Endometrial microvascular endothelial cells (primary cell): ENCODE data around the gene MRPL3. TPM values are rescaled to one million over a fixed set of nuclear protein-coding genes. Genes with fewer than 3 reads are reported as not detected.

Experiments
- in situ Hi-C: cut with HindIII; loops from 2 replicates; pipeline ENCODE4 v1.10.0; 2017; ENCODE audit warnings: low sequenced_read_pairs, low pct_unique_long_range_greater_than_20kb; ENCODE audit errors: inconsistent ontology term
- total RNA-seq: library from RNA; depleted of rRNA; stranded (reverse); fragments of >200 nt; gene quantifications from one replicate; pipeline ENCODE4 v1.2.3, GENCODE V29; 2015; ENCODE audit errors: inconsistent ontology term

Gene MRPL3
- total RNA-seq: 130 TPM

GRCh38 chr3:131502530-131503319, at the start of gene MRPL3:
Gene MRPL3, minus strand, starts transcription at chr3:131502971. Its CDS starts 150 bp downstream, at chr3:131502821.
- in situ Hi-C loops: no loop called here

GRCh38 chr3:131551761-131552160, 49.0 kb upstream of the MRPL3 start:
- in situ Hi-C loops: no loop called here

DNA sequence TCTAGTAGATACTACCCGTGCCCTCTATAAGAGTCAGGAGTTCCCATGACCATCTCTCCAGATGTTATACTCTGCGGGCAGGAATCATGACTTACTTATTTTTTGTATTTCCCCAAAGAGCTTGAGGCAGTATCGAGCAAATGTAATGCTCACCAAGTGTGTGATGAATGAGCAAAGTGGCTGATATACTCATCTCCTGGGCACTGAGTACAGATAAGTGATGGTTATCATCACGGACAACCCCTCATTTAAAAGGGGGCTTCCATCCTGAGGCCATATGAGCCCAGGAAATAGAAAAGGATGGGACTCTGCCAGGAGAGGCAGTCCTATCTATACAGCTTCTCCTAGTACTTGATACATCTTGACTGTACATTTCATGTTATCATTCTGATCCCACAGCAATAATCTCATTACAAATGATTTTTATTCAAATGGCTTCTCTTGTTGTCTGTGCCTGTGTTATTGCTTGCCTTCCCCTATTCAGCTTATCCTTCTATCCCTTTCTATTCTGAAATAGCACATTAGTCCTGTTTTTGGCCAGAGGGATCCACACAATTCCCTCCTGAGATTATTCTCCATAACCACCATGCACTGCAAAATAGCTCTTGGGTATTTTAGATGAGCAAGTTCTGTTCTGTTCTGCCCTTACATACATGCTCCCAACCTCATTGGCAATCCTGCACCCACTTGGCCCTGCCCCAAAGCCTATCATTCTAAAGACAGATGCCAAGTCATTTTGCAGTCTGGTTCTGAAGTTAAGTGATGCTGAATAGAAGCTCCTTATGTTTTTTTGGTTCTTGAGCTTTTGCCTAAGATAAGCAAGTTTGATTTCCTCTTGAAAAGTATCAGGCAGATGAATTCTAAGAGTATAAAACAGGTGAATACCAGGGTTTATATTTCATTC, 48.0 kb upstream of the MRPL3 start:
- in situ Hi-C loops: no loop called here

- in situ Hi-C loops: no loop called here
Measured at GRCh38 chr3:131549340-131549739, 46.6 kb upstream of the MRPL3 start.

GRCh38 chr3:131547585-131547984, 44.8 kb upstream of the MRPL3 start:
- in situ Hi-C loops: no loop called here

- in situ Hi-C loops: no loop called here
Measured at GRCh38 chr3:131546441-131546840, 43.7 kb upstream of the MRPL3 start.

DNA sequence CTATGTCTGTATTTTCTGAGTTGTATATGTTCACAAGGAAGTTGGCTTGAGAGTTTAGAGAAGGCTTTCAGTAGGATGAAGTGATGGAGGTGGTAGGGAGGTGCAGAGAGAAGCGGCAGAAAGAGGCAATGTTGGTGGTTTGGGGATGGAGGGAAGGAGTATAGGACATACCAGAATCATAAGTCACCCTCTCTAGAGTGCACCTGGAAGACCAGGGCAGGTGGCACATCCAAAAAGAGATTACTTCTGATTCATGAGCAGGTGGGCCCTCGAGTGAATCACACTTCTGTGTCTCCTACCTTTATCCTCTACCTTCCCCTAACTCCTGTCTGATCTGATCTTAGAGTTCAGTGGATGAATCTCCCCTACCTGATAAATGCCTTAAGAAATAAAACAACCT, 41.8 kb upstream of the MRPL3 start:
- in situ Hi-C loops: no loop called here

DNA sequence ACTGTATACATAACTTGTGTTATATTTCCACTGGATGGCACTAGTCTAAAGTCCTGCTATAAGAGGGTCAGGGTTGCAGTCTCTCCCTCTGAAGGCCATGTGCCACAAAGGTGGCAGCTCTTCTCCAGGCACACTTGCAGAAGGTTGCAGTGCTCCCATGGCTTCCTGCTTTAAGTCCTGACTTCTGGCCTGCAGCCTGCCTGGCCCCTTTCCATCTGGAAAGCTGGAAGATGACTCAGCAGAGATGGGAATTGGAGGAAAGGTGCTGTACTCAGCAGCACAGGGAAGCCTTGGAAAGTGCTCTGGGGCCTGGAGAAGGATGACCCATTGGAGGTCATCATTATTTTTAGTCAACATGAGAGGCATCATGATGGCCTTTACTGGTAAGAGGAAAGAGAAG, 40.9 kb upstream of the MRPL3 start:
- in situ Hi-C loops: no loop called here

GRCh38 chr3:131541288-131541687, 38.5 kb upstream of the MRPL3 start:
- in situ Hi-C loops: no loop called here

DNA sequence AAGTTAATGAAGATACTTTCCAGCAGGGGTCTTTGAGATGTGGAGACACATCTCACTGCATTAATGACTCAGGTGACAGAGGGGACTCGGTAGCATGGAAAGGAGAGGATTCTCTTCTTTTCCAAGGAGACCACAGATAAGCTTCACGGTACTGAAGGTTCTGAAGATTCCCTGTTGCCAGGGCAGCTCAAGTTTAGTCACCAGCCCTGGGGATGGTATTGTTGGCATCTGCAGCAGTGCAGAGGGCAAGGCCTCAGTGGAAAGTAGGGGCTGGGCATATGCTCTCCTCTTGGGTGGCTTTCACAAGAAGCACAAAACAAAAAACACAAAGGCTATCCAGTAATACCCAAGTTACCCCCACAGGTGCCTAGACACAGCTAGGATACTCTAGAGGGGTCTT, 38.0 kb upstream of the MRPL3 start:
- in situ Hi-C loops: no loop called here

GRCh38 chr3:131540143-131540542, 37.4 kb upstream of the MRPL3 start:
- in situ Hi-C loops: no loop called here

GRCh38 chr3:131538968-131539367, 36.2 kb upstream of the MRPL3 start:
- in situ Hi-C loops: no loop called here

- in situ Hi-C loops: no loop called here
Measured at GRCh38 chr3:131537531-131537930, 34.8 kb upstream of the MRPL3 start.

GRCh38 chr3:131535596-131535995, 32.8 kb upstream of the MRPL3 start:
- in situ Hi-C loops: no loop called here

DNA sequence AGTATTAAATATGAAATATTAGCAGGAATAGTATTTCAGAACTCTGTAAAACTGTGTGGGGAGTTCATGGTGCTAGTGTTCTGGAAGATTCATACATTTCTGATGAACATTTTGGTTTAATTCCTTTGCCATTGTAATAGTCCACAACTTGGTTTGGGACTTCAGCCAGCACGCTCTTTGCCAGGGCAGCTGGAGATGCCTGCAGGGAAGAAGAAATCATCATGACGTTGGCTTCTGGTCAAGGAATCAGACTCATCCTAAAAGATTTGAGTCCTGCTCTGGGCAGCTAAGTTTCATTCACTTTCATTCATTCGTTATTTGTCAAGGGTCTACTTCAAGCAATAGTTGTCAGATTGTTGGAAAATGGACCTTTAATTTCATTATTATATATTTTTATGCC, 32.4 kb upstream of the MRPL3 start:
- in situ Hi-C loops: no loop called here

DNA sequence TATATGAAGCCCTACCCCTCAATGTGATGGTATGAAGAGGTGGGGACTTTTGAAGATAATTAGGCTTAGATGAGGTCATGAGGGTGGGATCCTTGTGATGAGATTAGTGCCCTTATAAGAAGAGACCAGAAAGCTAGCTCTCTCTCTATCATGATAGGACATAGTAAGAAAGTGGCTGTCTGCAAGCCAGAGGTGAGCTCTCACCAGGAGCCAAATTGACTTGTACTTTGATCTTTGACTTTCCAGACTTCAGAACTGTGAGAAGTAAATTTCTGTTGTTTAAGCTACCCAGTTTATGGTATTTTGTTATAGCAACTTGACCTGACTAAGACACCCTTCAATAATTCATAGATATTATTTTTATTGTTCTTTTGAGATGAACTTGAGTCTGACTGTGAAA, 29.9 kb upstream of the MRPL3 start:
- in situ Hi-C loops: no loop called here

DNA sequence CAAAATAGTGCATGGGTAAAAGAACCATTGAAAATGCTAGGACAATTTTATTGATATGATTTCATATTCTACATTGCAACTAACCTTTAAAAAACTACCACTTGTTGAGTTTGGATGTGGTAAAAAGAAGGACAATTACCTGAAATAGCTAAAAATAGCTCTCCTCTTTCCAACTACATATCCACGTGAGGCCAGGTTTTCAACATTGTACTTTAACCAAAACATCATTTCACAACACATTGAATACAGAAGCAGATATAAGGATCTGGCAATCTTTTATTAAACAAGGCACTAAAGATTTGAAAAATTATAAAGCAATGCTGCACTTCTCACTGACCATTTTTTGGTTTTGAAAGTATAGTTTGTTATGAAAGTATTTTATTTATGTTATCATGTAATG, 28.1 kb upstream of the MRPL3 start:
- in situ Hi-C loops: no loop called here

DNA sequence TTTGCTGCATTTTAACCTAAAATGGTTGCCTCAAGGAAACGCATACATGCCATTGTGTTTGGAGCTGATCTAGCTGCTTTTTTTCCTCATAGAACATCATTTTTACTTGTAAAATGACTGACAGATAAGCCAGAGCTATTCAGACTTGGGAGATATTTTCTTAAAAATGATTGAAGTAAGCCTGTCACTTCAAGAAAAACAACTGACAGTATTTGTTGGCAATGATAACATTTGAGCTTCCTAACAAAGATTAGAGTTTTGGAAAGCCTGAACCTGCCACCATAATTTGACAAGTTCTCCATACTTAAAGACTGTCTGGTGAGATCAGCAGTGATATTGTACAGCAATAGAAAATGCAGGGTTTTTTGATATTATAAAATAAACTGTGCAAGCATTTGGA, 27.6 kb upstream of the MRPL3 start:
- in situ Hi-C loops: no loop called here

GRCh38 chr3:131526801-131527347, 24.1 kb upstream of the MRPL3 start:
- in situ Hi-C loops: no loop called here

GRCh38 chr3:131518680-131519079, 15.9 kb upstream of the MRPL3 start:
- in situ Hi-C loops: no loop called here
